Measurements from ENCODE around the gene DAAM1. TPM values are rescaled to one million over a fixed set of nuclear protein-coding genes. Genes with fewer than 3 reads are reported as not detected.

The DAAM1 gene
- total RNA-seq, 1 experiment from 2014 or later = 30.4 TPM

DNA sequence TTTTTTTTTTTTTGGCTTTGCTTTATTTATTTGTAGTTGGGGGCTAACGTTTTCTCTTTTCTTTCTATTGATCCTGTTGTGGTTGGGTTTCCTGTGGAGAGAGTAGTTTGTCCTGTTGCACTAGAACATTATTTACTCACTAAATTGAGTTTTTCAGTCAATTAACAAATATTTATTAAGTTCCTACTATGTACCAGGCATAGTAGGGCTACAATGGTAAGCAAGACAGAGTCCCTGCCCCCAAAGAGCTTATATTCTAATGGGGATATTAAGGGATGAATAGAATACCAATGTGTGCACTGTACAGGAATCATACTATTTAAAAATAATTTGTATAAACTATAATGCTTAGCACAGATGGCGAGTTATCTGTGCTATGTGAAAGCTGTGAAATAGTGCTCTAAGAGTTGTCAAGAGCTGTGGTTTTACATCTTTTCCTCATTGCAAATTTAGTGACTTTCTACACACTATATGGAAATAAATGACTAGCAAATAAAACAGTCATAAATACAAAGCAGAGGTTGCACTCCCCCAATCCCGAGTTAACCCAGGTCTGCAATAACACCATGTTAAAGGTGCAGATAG lies 181.8 kb downstream of the DAAM1 start:
- ChIA-PET POLR2A (no interaction called here), CTCF (interaction anchor here (0.6 kb wide), 1 partner anchor 1663 kb away, joined by 4 read pairs; no protein-coding TSS in a partner anchor)
- DNase-seq (ENCODE audit: low spot score) (no peak), ATAC-seq (no peak)
- peaks cover 5% of the 10 kb centered on the region for H3K4me1 Mint-ChIP-seq
- no peaks in the 10 kb centered on the region for H3K27me3 Mint-ChIP-seq (ENCODE audit: low read depth)
- peaks cover 6% of the 10 kb centered on the region for H3K36me3 Mint-ChIP-seq
- TF ChIP-seq EMX1 (CRISPR knock-in tag; IDR thresholded peaks at IDR 0.05) (no peak), NFE2L1 (CRISPR knock-in tag; IDR thresholded peaks at IDR 0.05) (no peak), FOXP1 (CRISPR knock-in tag; IDR thresholded peaks at IDR 0.05; ENCODE audit: borderline replicate concordance) (no peak), ATF6 (CRISPR knock-in tag; IDR thresholded peaks at IDR 0.05) (no peak), MYBL2 (CRISPR knock-in tag; IDR thresholded peaks at IDR 0.05) (no peak)
- TF ChIP-seq, protein P1, sequence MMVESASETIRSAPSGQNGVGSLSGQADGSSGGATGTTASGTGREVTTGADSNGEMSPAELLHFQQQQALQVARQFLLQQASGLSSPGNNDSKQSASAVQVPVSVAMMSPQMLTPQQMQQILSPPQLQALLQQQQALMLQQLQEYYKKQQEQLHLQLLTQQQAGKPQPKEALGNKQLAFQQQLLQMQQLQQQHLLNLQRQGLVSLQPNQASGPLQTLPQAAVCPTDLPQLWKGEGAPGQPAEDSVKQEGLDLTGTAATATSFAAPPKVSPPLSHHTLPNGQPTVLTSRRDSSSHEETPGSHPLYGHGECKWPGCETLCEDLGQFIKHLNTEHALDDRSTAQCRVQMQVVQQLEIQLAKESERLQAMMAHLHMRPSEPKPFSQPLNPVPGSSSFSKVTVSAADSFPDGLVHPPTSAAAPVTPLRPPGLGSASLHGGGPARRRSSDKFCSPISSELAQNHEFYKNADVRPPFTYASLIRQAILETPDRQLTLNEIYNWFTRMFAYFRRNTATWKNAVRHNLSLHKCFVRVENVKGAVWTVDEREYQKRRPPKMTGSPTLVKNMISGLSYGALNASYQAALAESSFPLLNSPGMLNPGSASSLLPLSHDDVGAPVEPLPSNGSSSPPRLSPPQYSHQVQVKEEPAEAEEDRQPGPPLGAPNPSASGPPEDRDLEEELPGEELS (CRISPR knock-in tag; IDR thresholded peaks at IDR 0.05) = no peak
- no peak overlapping the region for H3K27ac Mint-ChIP-seq
- no peaks in the 10 kb centered on the region for H3K9me3 Mint-ChIP-seq
- H3K4me3 Mint-ChIP-seq = no peak overlapping the region

- POLR2A ChIA-PET = no interaction called here
- no peak for ATAC-seq
- Mint-ChIP-seq H3K4me1 (peaks cover 5% of the 10 kb centered on the region), H3K27ac (no peak overlapping the region), H3K4me3 (no peak overlapping the region), H3K9me3 (no peaks in the 10 kb centered on the region), H3K36me3 (peaks cover 6% of the 10 kb centered on the region), H3K27me3 (ENCODE audit: low read depth) (no peaks in the 10 kb centered on the region)
- TF ChIP-seq SMAD4 (CRISPR knock-in tag; IDR thresholded peaks at IDR 0.05) = no peak
- TF ChIP-seq, protein P2, sequence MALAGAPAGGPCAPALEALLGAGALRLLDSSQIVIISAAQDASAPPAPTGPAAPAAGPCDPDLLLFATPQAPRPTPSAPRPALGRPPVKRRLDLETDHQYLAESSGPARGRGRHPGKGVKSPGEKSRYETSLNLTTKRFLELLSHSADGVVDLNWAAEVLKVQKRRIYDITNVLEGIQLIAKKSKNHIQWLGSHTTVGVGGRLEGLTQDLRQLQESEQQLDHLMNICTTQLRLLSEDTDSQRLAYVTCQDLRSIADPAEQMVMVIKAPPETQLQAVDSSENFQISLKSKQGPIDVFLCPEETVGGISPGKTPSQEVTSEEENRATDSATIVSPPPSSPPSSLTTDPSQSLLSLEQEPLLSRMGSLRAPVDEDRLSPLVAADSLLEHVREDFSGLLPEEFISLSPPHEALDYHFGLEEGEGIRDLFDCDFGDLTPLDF (CRISPR knock-in tag; IDR thresholded peaks at IDR 0.05) = no peak
- TF ChIP-seq GRHL2 (CRISPR knock-in tag; IDR thresholded peaks at IDR 0.05; ENCODE audit: insufficient replicate concordance, severe bottlenecking) = no peak
- TF ChIP-seq, protein P3, sequence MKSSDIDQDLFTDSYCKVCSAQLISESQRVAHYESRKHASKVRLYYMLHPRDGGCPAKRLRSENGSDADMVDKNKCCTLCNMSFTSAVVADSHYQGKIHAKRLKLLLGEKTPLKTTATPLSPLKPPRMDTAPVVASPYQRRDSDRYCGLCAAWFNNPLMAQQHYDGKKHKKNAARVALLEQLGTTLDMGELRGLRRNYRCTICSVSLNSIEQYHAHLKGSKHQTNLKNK (CRISPR knock-in tag; IDR thresholded peaks at IDR 0.05) = no peak
- no peak for TF ChIP-seq OVOL2 (CRISPR knock-in tag; IDR thresholded peaks at IDR 0.05; ENCODE audit: borderline replicate concordance)
- no peak for TF ChIP-seq ESRRA (CRISPR knock-in tag; IDR thresholded peaks at IDR 0.05; ENCODE audit: borderline replicate concordance)
- TF ChIP-seq, protein P1 (CRISPR knock-in tag; IDR thresholded peaks at IDR 0.05) = no peak
- no peak for TF ChIP-seq RORB (CRISPR knock-in tag; IDR thresholded peaks at IDR 0.05)
- no peak for TF ChIP-seq HMGXB4 (CRISPR knock-in tag; IDR thresholded peaks at IDR 0.05)
- no peak for TF ChIP-seq TEAD4 (CRISPR knock-in tag; IDR thresholded peaks at IDR 0.05)
- CTCF ChIA-PET = interaction anchor here (0.9 to 1.2 kb wide), 2 partner anchors 13 to 239 kb away, joined by 3 to 4 read pairs; no protein-coding TSS in a partner anchor
- DNase-seq (ENCODE audit: low spot score) = no peak
Observed at GRCh38 chr14:59371771-59372170, 183.3 kb downstream of the DAAM1 start.
